Measurements from ENCODE around the gene ADARB2.
"Not testable (repeated sequence)": the region's sequence is repeated elsewhere in the genome, so short reads cannot be mapped to it uniquely, and the experiment has no call there.

ADARB2 gene

DNA sequence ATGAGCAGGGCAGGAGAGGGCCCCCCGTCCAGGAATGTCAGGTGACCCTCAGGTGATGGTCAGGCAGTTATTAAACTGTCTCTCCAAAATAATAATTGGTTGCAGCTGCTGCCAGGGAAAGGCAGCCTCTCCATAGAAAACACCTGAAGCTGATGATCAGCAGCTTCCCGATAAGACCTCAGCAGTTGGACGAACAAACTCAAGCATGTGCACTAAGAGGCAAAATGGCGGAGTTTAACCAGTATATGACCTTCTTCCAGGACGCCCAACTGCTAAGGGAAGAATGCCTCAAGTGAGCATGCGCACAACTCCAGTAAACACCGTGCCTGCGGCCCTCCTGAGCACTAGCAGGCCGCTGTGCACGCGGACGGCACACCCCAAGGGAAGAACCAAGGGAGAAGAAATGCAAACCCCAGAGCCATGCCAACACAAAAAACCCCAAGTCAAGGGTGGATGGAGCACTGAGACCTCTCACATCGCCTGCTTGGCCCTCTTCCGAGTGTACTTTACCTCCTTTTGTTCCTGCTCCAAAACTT, 38.9 kb upstream of the ADARB2 start:
- Histone ChIP-seq H3K27me3 (no peaks in the 10 kb centered on the region), H3K36me3 (no peaks in the 10 kb centered on the region), H3K27ac (no peak overlapping the region), H3K4me3 (ENCODE audit: low read depth in 1 of 2, low read length in 1 of 2) (no peak overlapping the region), H3K4me1 (ENCODE audit: control insufficient read depth in 1 of 2, insufficient read depth in 1 of 2, low read depth in 1 of 2, low read length in 1 of 2) (no peaks in the 10 kb centered on the region), H3K9me3 (no peaks in the 10 kb centered on the region)
- no peak for TF ChIP-seq CTCF (IDR thresholded peaks at IDR 0.05)

DNA sequence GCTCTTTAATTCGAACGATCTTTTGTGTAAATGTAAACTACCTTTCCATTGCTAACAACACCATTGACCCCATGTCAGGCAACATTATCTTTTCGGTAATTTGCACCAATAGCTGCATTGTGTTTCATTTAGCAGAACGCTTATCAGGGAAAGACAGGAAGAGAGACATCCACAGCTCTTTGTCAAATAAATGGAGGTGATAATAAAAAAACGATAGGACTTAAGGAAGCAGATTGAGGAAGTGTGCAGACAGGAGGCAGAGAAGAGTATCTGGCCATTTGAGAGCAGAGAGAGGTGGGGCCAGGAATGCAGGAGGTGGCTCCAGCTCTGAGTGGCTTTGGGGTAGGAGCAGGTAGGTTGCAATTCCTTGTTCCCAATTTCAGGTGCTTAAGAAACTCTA, 37.5 kb upstream of the ADARB2 start:
- H3K4me3 ChIP-seq (ENCODE audit: low read depth in 1 of 2, low read length in 1 of 2) = no peak overlapping the region
- no peaks in the 10 kb centered on the region for H3K36me3 ChIP-seq
- no peaks in the 10 kb centered on the region for H3K27me3 ChIP-seq
- H3K27ac ChIP-seq = no peak overlapping the region
- TF ChIP-seq CTCF (IDR thresholded peaks at IDR 0.05) = no peak
- H3K4me1 ChIP-seq (ENCODE audit: control insufficient read depth in 1 of 2, insufficient read depth in 1 of 2, low read depth in 1 of 2, low read length in 1 of 2) = no peaks in the 10 kb centered on the region
- no peaks in the 10 kb centered on the region for H3K9me3 ChIP-seq

DNA sequence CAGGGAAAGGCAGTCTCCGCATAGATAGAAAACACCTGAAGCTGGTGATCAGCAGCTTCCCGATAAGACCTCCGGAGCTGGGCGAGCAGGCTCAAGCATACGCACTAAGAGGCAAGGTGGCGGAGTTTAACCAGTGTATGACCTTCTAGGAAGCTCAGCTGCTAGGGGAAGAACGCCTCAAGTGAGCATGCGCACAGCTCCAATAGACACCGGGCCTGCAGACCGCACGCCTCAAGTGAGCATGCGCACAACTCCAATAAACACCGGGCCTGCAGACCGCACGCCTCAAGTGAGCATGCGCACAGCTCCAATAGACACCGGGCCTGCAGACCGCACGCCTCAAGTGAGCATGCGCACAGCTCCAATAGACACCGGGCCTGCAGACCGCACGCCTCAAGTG, 35.9 kb upstream of the ADARB2 start:
- not testable (repeated sequence) for H3K27me3 ChIP-seq; H3K9me3 ChIP-seq; H3K27ac ChIP-seq; H3K4me1 ChIP-seq (ENCODE audit: control insufficient read depth in 1 of 2, insufficient read depth in 1 of 2, low read depth in 1 of 2, low read length in 1 of 2); H3K4me3 ChIP-seq (ENCODE audit: low read depth in 1 of 2, low read length in 1 of 2); H3K36me3 ChIP-seq

GRCh38 chr10:1766049-1766448, 28.7 kb upstream of the ADARB2 start:
- TF ChIP-seq CTCF (IDR thresholded peaks at IDR 0.05) = no peak
- Histone ChIP-seq H3K36me3 (no peaks in the 10 kb centered on the region), H3K4me1 (ENCODE audit: control insufficient read depth in 1 of 2, insufficient read depth in 1 of 2, low read depth in 1 of 2, low read length in 1 of 2) (no peaks in the 10 kb centered on the region), H3K4me3 (ENCODE audit: low read depth in 1 of 2, low read length in 1 of 2) (no peak overlapping the region), H3K27ac (no peak overlapping the region), H3K9me3 (no peaks in the 10 kb centered on the region), H3K27me3 (no peaks in the 10 kb centered on the region)

GRCh38 chr10:1762076-1762475, 24.8 kb upstream of the ADARB2 start:
- Histone ChIP-seq H3K4me1 (ENCODE audit: control insufficient read depth in 1 of 2, insufficient read depth in 1 of 2, low read depth in 1 of 2, low read length in 1 of 2) (no peaks in the 10 kb centered on the region), H3K27me3 (no peaks in the 10 kb centered on the region), H3K27ac (no peak overlapping the region), H3K4me3 (ENCODE audit: low read depth in 1 of 2, low read length in 1 of 2) (no peak overlapping the region), H3K36me3 (no peaks in the 10 kb centered on the region), H3K9me3 (peaks cover 6% of the 10 kb centered on the region)
- TF ChIP-seq CTCF (IDR thresholded peaks at IDR 0.05) = no peak

DNA sequence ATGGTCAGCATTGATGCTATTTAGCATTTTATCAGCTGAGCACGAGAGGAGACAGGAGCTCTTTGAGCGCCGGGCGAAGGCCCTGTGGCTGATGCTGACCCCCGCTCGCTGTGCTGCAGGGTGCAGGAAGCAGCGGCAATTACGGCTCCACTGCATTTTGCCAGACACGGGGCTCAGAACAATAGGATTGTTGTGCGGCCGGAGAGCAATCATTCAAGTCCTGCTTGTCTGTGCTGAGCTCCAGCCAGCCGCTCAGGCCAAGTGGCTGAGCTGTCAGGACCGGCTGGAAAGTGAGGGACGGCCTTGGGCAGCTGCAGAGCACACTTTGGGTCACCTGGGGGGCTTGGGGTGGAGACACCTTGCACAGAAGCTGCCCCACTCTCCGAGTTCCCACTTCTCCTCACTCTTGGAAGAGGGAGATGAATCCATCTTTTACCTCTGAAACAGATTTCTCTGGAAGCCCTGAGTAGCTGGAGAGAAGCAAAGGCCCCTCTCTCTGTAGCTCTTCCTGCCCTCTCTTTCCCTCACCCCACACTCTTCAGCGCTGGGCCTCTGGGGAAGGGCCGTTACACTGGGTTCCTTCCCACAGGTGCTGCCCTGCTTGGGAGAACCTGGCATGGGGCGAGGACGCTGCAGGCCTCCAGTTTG, 17.3 kb upstream of the ADARB2 start:
- H3K36me3 ChIP-seq = no peaks in the 10 kb centered on the region
- no peak overlapping the region for H3K4me3 ChIP-seq (ENCODE audit: low read depth in 1 of 2, low read length in 1 of 2)
- H3K27ac ChIP-seq = no peak overlapping the region
- peaks cover 6% of the 10 kb centered on the region for H3K9me3 ChIP-seq
- peaks cover 8% of the 10 kb centered on the region for H3K27me3 ChIP-seq
- no peaks in the 10 kb centered on the region for H3K4me1 ChIP-seq (ENCODE audit: control insufficient read depth in 1 of 2, insufficient read depth in 1 of 2, low read depth in 1 of 2, low read length in 1 of 2)
- TF ChIP-seq CTCF (IDR thresholded peaks at IDR 0.05) = no peak
